ENCODE results near the gene SLC22A14.
"Not testable (repeated sequence)": the region's sequence is repeated elsewhere in the genome, so short reads cannot be mapped to it uniquely, and the experiment has no call there.

SLC22A14 gene

GRCh38 chr3:38281895-38282686, at the start of gene SLC22A14:
SLC22A14 (plus strand) TSS chr3:38282294; CDS start chr3:38306027, 23,733 bp downstream.
- no peak for DNase-seq

GRCh38 chr3:38232701-38233100, 49.4 kb upstream of the SLC22A14 start:
- no peak for DNase-seq

- DNase-seq: no peak
Measured at GRCh38 chr3:38235466-38235865, 46.6 kb upstream of the SLC22A14 start.

GRCh38 chr3:38238416-38239008, 43.6 kb upstream of the SLC22A14 start:
- DNase-seq: no peak

- DNase-seq: not testable (repeated sequence)
Measured at GRCh38 chr3:38242812-38243211, 39.3 kb upstream of the SLC22A14 start.

- no peak for DNase-seq
Measured at GRCh38 chr3:38245930-38246329, 36.2 kb upstream of the SLC22A14 start.

- no peak for DNase-seq
Measured at GRCh38 chr3:38247366-38248035, 34.6 kb upstream of the SLC22A14 start.

- no peak for DNase-seq
Measured at GRCh38 chr3:38250198-38250597, 31.9 kb upstream of the SLC22A14 start.

- no peak for DNase-seq
Measured at GRCh38 chr3:38251197-38251596, 30.9 kb upstream of the SLC22A14 start.

GRCh38 chr3:38253704-38254103, 28.4 kb upstream of the SLC22A14 start:
- no peak for DNase-seq

- no peak for DNase-seq
Measured at GRCh38 chr3:38254872-38255271, 27.2 kb upstream of the SLC22A14 start.

GRCh38 chr3:38255627-38256026, 26.5 kb upstream of the SLC22A14 start:
- no peak for DNase-seq

GRCh38 chr3:38257583-38257982, 24.5 kb upstream of the SLC22A14 start:
- no peak for DNase-seq

- DNase-seq: no peak
Measured at GRCh38 chr3:38260474-38260873, 21.6 kb upstream of the SLC22A14 start.

GRCh38 chr3:38264353-38264771, 17.7 kb upstream of the SLC22A14 start:
- no peak for DNase-seq

- no peak for DNase-seq
Measured at GRCh38 chr3:38264779-38265178, 17.3 kb upstream of the SLC22A14 start.

GRCh38 chr3:38265604-38266307, 16.3 kb upstream of the SLC22A14 start, which contains the start of gene SLC22A13:
SLC22A13 (plus strand) TSS chr3:38265812; CDS start chr3:38265861, 49 bp downstream.
- DNase-seq: no peak

- no peak for DNase-seq
Measured at GRCh38 chr3:38266810-38267209, 15.3 kb upstream of the SLC22A14 start.

- DNase-seq: no peak
Measured at GRCh38 chr3:38267662-38268061, 14.4 kb upstream of the SLC22A14 start.

- DNase-seq: no peak
Measured at GRCh38 chr3:38268087-38268486, 14.0 kb upstream of the SLC22A14 start.

- no peak for DNase-seq
Measured at GRCh38 chr3:38268522-38268921, 13.6 kb upstream of the SLC22A14 start.

- no peak for DNase-seq
Measured at GRCh38 chr3:38270606-38271005, 11.5 kb upstream of the SLC22A14 start.

GRCh38 chr3:38271553-38271952, 10.5 kb upstream of the SLC22A14 start:
- DNase-seq: no peak
